Upper lobe of left lung (tissue), 6 donors: ENCODE data around the gene ICE2. TPM values are rescaled to one million over a fixed set of nuclear protein-coding genes. Genes with fewer than 3 reads are reported as not detected.

Source experiments
- ATAC-seq, 2 donors: fragments of 200-7000 bp; cut with Tn5 transposase; one replicate each; pipeline ENCODE4 v1.9.1; 2022; ENCODE audit warnings: mild to moderate bottlenecking in 2 of 2, moderate library complexity in 2 of 2; ENCODE audit not compliant: low FRiP score in 2 of 2
- DNase-seq, 2 donors: peaks; one replicate each; pipeline ENCODE4 v3.0.0-alpha.2; 2019 to 2020
- H3K27ac ChIP-seq, 4 donors: fragments of 200-600 bp; sonication (generic); one replicate each; pipeline ENCODE4 v1.5.1; 2016 to 2019
- H3K27me3 ChIP-seq, 4 donors: fragments of 200-600 bp; sonication (generic); one replicate each; pipeline ENCODE4 v1.5.1; 2017 to 2019
- H3K36me3 ChIP-seq, 4 donors: fragments of 200-600 bp; sonication (generic); one replicate each; pipeline ENCODE4 v1.5.1; 2016 to 2019
- H3K4me1 ChIP-seq, 4 donors: fragments of 200-600 bp; sonication (generic); one replicate each; pipeline ENCODE4 v1.5.1; 2018 to 2019
- H3K4me3 ChIP-seq, 4 donors: fragments of 200-600 bp; sonication (generic); one replicate each; pipeline ENCODE4 v1.5.1; 2017 to 2019; ENCODE audit warnings: mild to moderate bottlenecking in 2 of 4, moderate library complexity in 1 of 4
- H3K9me3 ChIP-seq, 4 donors: fragments of 200-600 bp; sonication (generic); one replicate each; pipeline ENCODE4 v1.5.1; 2018 to 2019
- EP300 ChIP-seq, 4 donors: sonication (generic); formaldehyde crosslinking; IDR thresholded peaks; one replicate each; pipeline ENCODE4 v1.5.1; 2017; ENCODE audit warnings: antibody characterized with exemption in 4 of 4, control low read depth in 2 of 4
- POLR2A ChIP-seq, 4 donors: fragments of 450-650 bp; IDR thresholded peaks; one replicate each; pipeline ENCODE4 v1.5.1; 2016 to 2017; ENCODE audit warnings: antibody characterized with exemption in 4 of 4, mild to moderate bottlenecking in 2 of 4
- POLR2AphosphoS5 ChIP-seq, 2 donors: sonication (generic); formaldehyde crosslinking; IDR thresholded peaks; one replicate each; pipeline ENCODE4 v1.5.1; 2017; ENCODE audit warnings: antibody characterized with exemption in 2 of 2
- WGBS, 2 donors: methylation state at CpG; one replicate each; pipeline ENCODE4 v1.1.5; 2017 to 2018; 5-methylcytosine and 5-hydroxymethylcytosine counted together
- total RNA-seq, 6 donors: library from RNA; depleted of rRNA in 4 of 6; stranded (reverse); fragments of >200 nt in 4 of 6; gene quantifications; one replicate each; pipeline versions ENCODE4 v1.1.0 to v1.2.1, GENCODE V29; 2016 to 2021
- TF ChIP-seq, protein P1 (sequence below), 6 experiments: fragments of 450-650 bp in 4 of 6; fragments of 200-600 bp in 2 of 6; sonication (generic) in 2 of 6; IDR thresholded peaks; one replicate each; pipeline ENCODE4 v1.5.1; 2016 to 2019; ENCODE audit warnings: antibody characterized with exemption in 6 of 6
- donor health status: DM: no; HTN: no; CAD: no; lungs with moderate emphysema.
- donor health status: DM: no; HTN: yes; CAD: no; lungs with severe emphysema.

The ICE2 gene
- total RNA-seq, 6 donors from 2014 or later = 15.0 to 40.7 (median 32.8) TPM

DNA sequence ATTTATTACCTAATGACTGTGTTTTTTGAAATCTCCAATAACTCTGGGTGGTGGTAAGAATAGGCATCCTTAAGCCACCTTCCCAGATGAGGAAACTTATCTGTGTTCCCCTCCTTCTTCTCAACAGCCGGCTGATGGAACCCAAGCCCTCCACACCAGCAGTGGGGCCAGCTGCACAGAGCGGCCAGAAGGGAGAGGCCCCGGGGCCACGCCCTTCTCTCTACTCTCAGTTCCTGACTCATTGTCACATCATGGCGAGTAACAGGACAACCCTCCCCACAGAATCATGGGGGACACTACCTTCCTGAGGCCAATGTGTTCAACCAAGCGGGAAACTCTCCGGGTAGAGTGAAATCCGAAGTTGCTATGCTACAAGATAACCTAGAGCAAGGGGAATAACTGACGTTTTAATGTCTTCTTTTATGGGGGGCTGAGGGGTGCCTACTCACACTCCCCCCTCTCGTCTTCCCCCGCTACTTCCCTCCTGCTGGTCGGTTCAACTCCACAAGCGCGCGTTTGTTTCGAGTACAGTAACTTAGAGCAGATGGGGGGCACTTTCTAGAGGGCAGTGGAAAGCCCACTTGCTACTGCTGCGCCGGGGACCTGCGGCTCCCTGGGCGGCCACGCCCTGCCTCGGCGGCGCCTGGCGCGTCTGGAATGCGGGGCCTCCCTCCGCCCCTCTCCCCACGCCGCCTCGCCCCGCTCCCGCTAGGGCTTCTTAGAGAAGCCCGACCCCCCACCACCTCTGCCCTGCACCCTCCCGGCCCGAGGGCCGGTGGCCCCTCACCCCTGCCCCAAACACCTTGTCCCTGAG is 81.8 kb downstream of the ICE2 start:
- Histone ChIP-seq H3K4me3 (peak overlapping the region; percentile 93 to 99 (median 98)), H3K27ac (peak overlapping the region; percentile 99 to 100 (median 99)), H3K9me3 (no peaks in the 10 kb centered on the region), H3K27me3 (no peaks in the 10 kb centered on the region), H3K36me3 (peaks cover 0 to 23% (median 2%) of the 10 kb centered on the region in 4 donors), H3K4me1 (peaks cover 47 to 57% (median 51%) of the 10 kb centered on the region in 4 donors)
- TF ChIP-seq POLR2AphosphoS5 (IDR thresholded peaks at IDR 0.05) = peak; percentile 62 to 70
- peak in 3 of 4 donors; percentile 36 to 52 (median 49) for TF ChIP-seq POLR2A (IDR thresholded peaks at IDR 0.05)
- TF ChIP-seq, protein P1, sequence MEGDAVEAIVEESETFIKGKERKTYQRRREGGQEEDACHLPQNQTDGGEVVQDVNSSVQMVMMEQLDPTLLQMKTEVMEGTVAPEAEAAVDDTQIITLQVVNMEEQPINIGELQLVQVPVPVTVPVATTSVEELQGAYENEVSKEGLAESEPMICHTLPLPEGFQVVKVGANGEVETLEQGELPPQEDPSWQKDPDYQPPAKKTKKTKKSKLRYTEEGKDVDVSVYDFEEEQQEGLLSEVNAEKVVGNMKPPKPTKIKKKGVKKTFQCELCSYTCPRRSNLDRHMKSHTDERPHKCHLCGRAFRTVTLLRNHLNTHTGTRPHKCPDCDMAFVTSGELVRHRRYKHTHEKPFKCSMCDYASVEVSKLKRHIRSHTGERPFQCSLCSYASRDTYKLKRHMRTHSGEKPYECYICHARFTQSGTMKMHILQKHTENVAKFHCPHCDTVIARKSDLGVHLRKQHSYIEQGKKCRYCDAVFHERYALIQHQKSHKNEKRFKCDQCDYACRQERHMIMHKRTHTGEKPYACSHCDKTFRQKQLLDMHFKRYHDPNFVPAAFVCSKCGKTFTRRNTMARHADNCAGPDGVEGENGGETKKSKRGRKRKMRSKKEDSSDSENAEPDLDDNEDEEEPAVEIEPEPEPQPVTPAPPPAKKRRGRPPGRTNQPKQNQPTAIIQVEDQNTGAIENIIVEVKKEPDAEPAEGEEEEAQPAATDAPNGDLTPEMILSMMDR (IDR thresholded peaks at IDR 0.05) = no peak
- DNase-seq (peak; percentile 84 to 94), ATAC-seq (peak; percentile 77)
- 2 to 7% methylated on average over 11 to 37 of the region's 37 CpGs for WGBS, 2 donors

DNA sequence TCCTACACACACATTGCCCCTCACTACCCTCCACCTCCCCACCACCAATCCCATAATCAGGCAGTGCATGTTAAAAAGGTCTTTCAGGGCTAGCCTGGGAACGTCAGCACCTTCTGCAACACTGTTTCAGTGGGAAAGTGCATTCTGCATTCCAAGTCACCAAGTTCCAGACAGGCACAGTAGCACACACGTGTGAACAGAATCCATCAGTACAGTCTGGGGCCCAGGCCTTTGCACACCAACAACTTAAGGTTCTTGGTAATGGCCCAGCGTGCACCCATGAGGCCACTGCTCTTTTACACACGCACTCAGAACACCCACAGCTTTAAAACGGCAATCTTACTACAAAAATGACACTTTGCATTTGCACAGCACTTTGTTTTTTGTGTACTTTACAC is 82.4 kb downstream of the ICE2 start:
- Histone ChIP-seq H3K9me3 (no peaks in the 10 kb centered on the region), H3K4me3 (peak overlapping the region; percentile 93 to 99 (median 98)), H3K4me1 (peaks cover 53 to 63% (median 57%) of the 10 kb centered on the region in 4 donors), H3K36me3 (peaks cover 0 to 23% (median 2%) of the 10 kb centered on the region in 4 donors), H3K27me3 (no peaks in the 10 kb centered on the region), H3K27ac (peak overlapping the region; percentile 99 to 100 (median 99))
- WGBS, 2 donors = 36 to 57% methylated on average over 5 of the region's 5 CpGs
- TF ChIP-seq EP300 (IDR thresholded peaks at IDR 0.05) (no peak), POLR2A (IDR thresholded peaks at IDR 0.05) (no peak), POLR2AphosphoS5 (IDR thresholded peaks at IDR 0.05) (no peak)
- TF ChIP-seq, protein P1 (IDR thresholded peaks at IDR 0.05) = no peak
- no peak for ATAC-seq
- DNase-seq = no peak

DNA sequence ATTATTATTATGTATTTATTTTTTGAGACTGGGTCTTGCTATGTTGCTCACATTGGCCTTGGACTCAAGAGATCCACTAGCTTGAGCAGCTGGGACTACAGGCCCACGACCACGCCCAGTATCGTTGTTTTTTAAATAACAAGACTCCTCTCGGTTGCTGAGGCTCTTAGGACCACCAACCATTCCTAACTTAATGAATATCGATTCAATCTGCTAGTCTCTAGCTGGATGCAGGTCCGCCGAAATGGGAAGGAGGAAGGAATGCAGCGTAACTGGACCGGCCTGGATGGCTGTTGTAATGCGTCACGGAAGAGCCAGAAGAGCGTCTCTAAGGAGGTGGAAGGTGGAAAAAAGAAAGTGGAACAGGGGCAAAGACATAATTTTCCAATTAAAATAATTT is 82.8 kb downstream of the ICE2 start:
- Histone ChIP-seq H3K9me3 (no peaks in the 10 kb centered on the region), H3K4me3 (peak overlapping the region; percentile 93 to 99 (median 98)), H3K36me3 (peaks cover 0 to 23% (median 2%) of the 10 kb centered on the region in 4 donors), H3K27ac (peak overlapping the region; percentile 99 to 100 (median 99)), H3K4me1 (peaks cover 58 to 67% (median 62%) of the 10 kb centered on the region in 4 donors), H3K27me3 (no peaks in the 10 kb centered on the region)
- no peak for TF ChIP-seq EP300 (IDR thresholded peaks at IDR 0.05)
- no peak for TF ChIP-seq POLR2AphosphoS5 (IDR thresholded peaks at IDR 0.05)
- TF ChIP-seq POLR2A (IDR thresholded peaks at IDR 0.05) = no peak
- TF ChIP-seq, protein P1 (IDR thresholded peaks at IDR 0.05) = no peak
- 41 to 66% methylated on average over 12 of the region's 12 CpGs for whole genome bisulfite sequencing, 2 donors
- peak in 1 of 2 donors; percentile 44 for DNase-seq
- ATAC-seq = no peak

DNA sequence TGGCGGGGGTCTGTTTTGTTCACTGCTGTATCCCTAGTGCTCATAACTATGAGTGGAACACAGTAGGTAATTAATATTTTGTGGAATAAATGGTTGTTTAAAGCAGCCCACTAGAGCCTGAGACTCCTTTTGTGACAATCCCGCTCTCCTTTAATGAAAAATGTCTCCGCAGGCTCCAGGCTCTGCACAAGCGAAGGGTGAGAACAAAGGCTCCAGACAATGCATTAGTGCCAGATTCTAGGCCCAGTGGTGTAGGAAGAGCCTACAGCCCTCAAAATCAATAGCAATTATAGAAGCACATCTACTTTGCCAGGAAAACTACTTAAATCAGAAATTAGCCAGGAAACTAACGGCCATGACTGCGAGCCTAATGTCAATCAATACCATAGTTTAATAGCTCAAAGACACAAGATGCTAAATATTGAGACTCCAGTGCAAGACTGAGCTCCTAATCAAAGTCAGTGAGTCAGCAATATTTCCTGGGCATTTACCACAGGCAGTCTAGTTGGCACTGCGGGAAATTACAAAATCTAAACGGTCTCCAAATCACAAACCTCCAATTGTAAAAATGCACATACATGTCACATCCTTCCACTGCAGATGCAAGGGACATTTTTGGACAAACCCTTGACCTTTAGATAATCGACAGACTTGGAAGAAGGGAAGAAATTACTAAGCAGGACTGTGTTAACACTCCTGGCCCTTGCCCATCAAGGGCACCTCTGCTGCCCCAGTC is 83.5 kb downstream of the ICE2 start:
- WGBS, 2 donors = 75 to 80% methylated on average over 9 of the region's 9 CpGs
- H3K9me3 ChIP-seq = no peaks in the 10 kb centered on the region
- no peak for ATAC-seq
- peak overlapping the region; percentile 99 to 100 (median 99) for H3K27ac ChIP-seq
- TF ChIP-seq EP300 (IDR thresholded peaks at IDR 0.05) (no peak), POLR2AphosphoS5 (IDR thresholded peaks at IDR 0.05) (no peak), POLR2A (IDR thresholded peaks at IDR 0.05) (no peak)
- TF ChIP-seq, protein P1 (IDR thresholded peaks at IDR 0.05) = no peak
- DNase-seq = no peak
- H3K36me3 ChIP-seq = peaks cover 0 to 23% (median 2%) of the 10 kb centered on the region in 4 donors
- peak overlapping the region in 3 of 4 donors; percentile 93 to 99 (median 98) for H3K4me3 ChIP-seq
- H3K4me1 ChIP-seq = peaks cover 64 to 74% (median 68%) of the 10 kb centered on the region in 4 donors
- no peaks in the 10 kb centered on the region for H3K27me3 ChIP-seq
